ENCODE measurements around the gene STX7.
"Not testable (repeated sequence)": the region's sequence is repeated elsewhere in the genome, so short reads cannot be mapped to it uniquely, and the experiment has no call there.

The STX7 gene

GRCh38 chr6:132512638-132513632 lies at the start of gene STX7:
STX7 (minus strand) TSS chr6:132513116; CDS start chr6:132503530, 9,586 bp downstream.
- Histone ChIP-seq H3K27ac (ENCODE audit: low read depth, low read length) (peak within 1 kb of the TSS; percentile 54), H3K4me1 (ENCODE audit: insufficient read depth, low read length) (peaks cover 13% of the 10 kb centered on the region), H3K36me3 (ENCODE audit: insufficient read depth, low read length) (no peaks in the 10 kb centered on the region), H3K9me3 (ENCODE audit: low read length) (no peaks in the 10 kb centered on the region), H3K4me3 (ENCODE audit: low read depth in 1 of 2, low read length in 2 of 2) (peak within 1 kb of the TSS; percentile 30 to 97), H3K9ac (ENCODE audit: low read length) (peak within 1 kb of the TSS; percentile 46), H3K27me3 (ENCODE audit: control insufficient read depth in 1 of 2, insufficient read depth in 2 of 2, low read length in 2 of 2) (no peaks in the 10 kb centered on the region)

GRCh38 chr6:132560087-132560486 lies 47.2 kb upstream of the STX7 start:
- not testable (repeated sequence) for H3K4me1 ChIP-seq (ENCODE audit: insufficient read depth, low read length); H3K9me3 ChIP-seq (ENCODE audit: low read length); H3K9ac ChIP-seq (ENCODE audit: low read length)

DNA sequence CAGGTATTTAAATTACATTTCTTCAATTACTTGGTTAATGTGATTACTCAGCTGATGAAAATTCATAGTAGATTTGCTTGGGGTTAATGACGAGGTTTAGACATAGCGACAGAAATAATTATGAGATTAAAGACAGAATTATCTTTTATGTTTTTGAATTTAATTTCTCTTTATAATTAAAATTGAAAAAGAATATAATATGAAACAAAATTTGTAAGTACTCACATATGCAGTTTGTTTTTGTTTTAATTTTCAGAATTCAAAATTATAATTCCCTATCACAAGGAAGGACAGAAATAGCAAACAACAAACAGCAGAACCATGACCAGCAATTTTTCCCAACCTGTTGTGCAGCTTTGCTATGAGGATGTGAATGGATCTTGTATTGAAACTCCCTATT lies 39.5 kb upstream of the STX7 start, which contains the start of gene TAAR8:
Gene TAAR8, plus strand, starts transcription at position 301 of the 400 bp plus-strand sequence. Its CDS starts 21 bp downstream, at position 322.
- no peaks in the 10 kb centered on the region for H3K36me3 ChIP-seq (ENCODE audit: insufficient read depth, low read length)

More at GRCh38 chr6:132560087-132560486, 47.2 kb upstream of the STX7 start:
- H3K36me3 ChIP-seq (ENCODE audit: insufficient read depth, low read length); H3K27me3 ChIP-seq (ENCODE audit: control insufficient read depth in 1 of 2, insufficient read depth in 2 of 2, low read length in 2 of 2); H3K4me3 ChIP-seq (ENCODE audit: low read depth in 1 of 2, low read length in 2 of 2); H3K27ac ChIP-seq (ENCODE audit: low read depth, low read length): not testable (repeated sequence)

DNA sequence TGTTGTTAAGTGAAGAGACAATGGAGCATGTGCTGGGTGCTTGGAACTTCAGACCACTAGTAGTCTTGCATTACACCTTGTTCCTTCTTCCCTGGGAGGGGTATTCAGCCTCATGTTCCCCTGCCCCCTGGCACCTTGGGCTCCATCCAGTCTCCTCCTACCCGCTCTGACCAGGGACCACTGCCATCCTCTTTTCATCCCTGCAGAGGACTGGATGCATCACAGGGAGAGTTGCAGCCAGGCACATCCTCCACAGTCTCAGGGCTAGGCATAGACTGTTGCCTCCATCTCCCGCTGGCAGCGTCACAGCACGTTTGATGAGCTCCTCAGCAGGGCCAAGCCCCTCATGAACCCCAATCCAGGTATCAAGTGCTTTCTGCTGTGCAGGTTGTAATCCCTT lies 38.3 kb upstream of the STX7 start:
- Histone ChIP-seq H3K4me3 (ENCODE audit: low read depth in 1 of 2, low read length in 2 of 2) (no peak overlapping the region), H3K27me3 (ENCODE audit: control insufficient read depth in 1 of 2, insufficient read depth in 2 of 2, low read length in 2 of 2) (no peaks in the 10 kb centered on the region), H3K27ac (ENCODE audit: low read depth, low read length) (no peak overlapping the region), H3K4me1 (ENCODE audit: insufficient read depth, low read length) (no peaks in the 10 kb centered on the region), H3K9ac (ENCODE audit: low read length) (no peak overlapping the region), H3K36me3 (ENCODE audit: insufficient read depth, low read length) (no peaks in the 10 kb centered on the region), H3K9me3 (ENCODE audit: low read length) (no peaks in the 10 kb centered on the region)

More for the DNA sequence above, 39.5 kb upstream of the STX7 start, which contains the start of gene TAAR8:
- Histone ChIP-seq H3K9ac (ENCODE audit: low read length) (no peak within 1 kb of the TSS), H3K27ac (ENCODE audit: low read depth, low read length) (no peak within 1 kb of the TSS), H3K9me3 (ENCODE audit: low read length) (no peaks in the 10 kb centered on the region), H3K27me3 (ENCODE audit: control insufficient read depth in 1 of 2, insufficient read depth in 2 of 2, low read length in 2 of 2) (no peaks in the 10 kb centered on the region), H3K4me1 (ENCODE audit: insufficient read depth, low read length) (no peaks in the 10 kb centered on the region), H3K4me3 (ENCODE audit: low read depth in 1 of 2, low read length in 2 of 2) (no peak within 1 kb of the TSS)

DNA sequence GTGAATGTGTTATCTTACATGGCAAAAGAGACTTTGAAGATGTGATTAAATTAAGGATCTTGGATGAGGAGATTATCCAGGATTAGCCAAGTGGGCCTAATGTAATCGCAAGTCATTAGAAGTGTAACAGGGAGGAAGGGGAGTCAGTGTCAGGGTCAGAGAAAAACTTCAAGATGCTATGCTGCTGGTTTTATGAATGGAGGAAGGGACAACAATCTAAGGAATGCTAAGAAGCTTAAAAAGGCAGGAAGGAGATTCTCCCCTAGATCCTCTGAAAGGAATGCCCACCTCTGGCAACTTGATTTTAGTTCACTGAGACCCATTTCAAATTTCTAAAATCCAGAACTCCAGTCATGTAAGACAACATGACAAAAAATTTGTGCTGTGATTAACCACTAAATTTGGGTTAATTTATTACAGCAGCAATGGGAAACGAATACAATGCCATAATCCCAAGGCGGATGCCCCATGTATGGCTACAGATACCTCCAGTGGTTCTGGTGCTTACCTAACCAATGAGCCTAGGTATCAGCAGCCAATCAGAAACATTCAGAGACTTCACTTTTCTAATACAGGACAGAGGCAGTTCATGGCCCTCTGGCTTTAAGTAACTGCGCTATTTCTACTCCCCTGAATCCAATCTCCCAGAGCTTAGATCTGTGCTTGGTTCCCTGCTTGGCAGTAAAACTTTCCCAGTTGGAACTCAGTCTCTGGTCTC lies 36.0 kb upstream of the STX7 start:
- H3K36me3 ChIP-seq (ENCODE audit: insufficient read depth, low read length): no peaks in the 10 kb centered on the region
- no peaks in the 10 kb centered on the region for H3K27me3 ChIP-seq (ENCODE audit: control insufficient read depth in 1 of 2, insufficient read depth in 2 of 2, low read length in 2 of 2)
- no peak overlapping the region for H3K4me3 ChIP-seq (ENCODE audit: low read depth in 1 of 2, low read length in 2 of 2)
- H3K9me3 ChIP-seq (ENCODE audit: low read length): no peaks in the 10 kb centered on the region
- H3K27ac ChIP-seq (ENCODE audit: low read depth, low read length): no peak overlapping the region
- H3K4me1 ChIP-seq (ENCODE audit: insufficient read depth, low read length): no peaks in the 10 kb centered on the region
- no peak overlapping the region for H3K9ac ChIP-seq (ENCODE audit: low read length)

DNA sequence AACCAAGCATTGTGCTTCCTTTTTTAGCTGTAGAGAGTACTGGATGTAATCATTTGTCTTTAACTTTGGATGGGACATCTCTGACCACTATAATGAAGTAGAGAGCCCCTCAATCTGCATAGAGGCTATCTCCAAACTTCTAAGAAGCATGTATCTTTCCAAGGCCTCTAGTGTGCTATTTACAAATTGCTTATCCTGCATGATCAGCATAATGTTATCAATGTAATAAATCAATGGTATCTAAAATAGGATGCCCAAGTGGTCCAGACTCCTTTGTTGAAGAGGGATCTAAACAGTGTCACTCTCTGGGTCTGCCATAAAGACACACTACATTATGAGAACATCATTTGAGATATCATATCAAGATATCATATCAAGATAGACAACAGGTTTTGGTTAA lies 31.9 kb upstream of the STX7 start:
- no peak overlapping the region for H3K9ac ChIP-seq (ENCODE audit: low read length)
- H3K36me3 ChIP-seq (ENCODE audit: insufficient read depth, low read length): no peaks in the 10 kb centered on the region
- H3K4me1 ChIP-seq (ENCODE audit: insufficient read depth, low read length): no peaks in the 10 kb centered on the region
- H3K4me3 ChIP-seq (ENCODE audit: low read depth in 1 of 2, low read length in 2 of 2): no peak overlapping the region
- H3K9me3 ChIP-seq (ENCODE audit: low read length): no peaks in the 10 kb centered on the region
- H3K27ac ChIP-seq (ENCODE audit: low read depth, low read length): no peak overlapping the region
- H3K27me3 ChIP-seq (ENCODE audit: control insufficient read depth in 1 of 2, insufficient read depth in 2 of 2, low read length in 2 of 2): no peaks in the 10 kb centered on the region

- Histone ChIP-seq H3K9ac (ENCODE audit: low read length) (no peak within 1 kb of the TSS), H3K36me3 (ENCODE audit: insufficient read depth, low read length) (no peaks in the 10 kb centered on the region), H3K27me3 (ENCODE audit: control insufficient read depth in 1 of 2, insufficient read depth in 2 of 2, low read length in 2 of 2) (no peaks in the 10 kb centered on the region), H3K4me3 (ENCODE audit: low read depth in 1 of 2, low read length in 2 of 2) (no peak within 1 kb of the TSS), H3K9me3 (ENCODE audit: low read length) (no peaks in the 10 kb centered on the region), H3K27ac (ENCODE audit: low read depth, low read length) (no peak within 1 kb of the TSS), H3K4me1 (ENCODE audit: insufficient read depth, low read length) (peaks cover 7% of the 10 kb centered on the region)
Measured at GRCh38 chr6:132537977-132538376, 25.1 kb upstream of the STX7 start, which contains the start of gene TAAR9. TAAR9 (plus strand) TSS chr6:132538277; CDS start chr6:132538290, 13 bp downstream.

- Histone ChIP-seq H3K27ac (ENCODE audit: low read depth, low read length) (no peak overlapping the region), H3K36me3 (ENCODE audit: insufficient read depth, low read length) (no peaks in the 10 kb centered on the region), H3K4me3 (ENCODE audit: low read depth in 1 of 2, low read length in 2 of 2) (no peak overlapping the region), H3K27me3 (ENCODE audit: control insufficient read depth in 1 of 2, insufficient read depth in 2 of 2, low read length in 2 of 2) (no peaks in the 10 kb centered on the region), H3K4me1 (ENCODE audit: insufficient read depth, low read length) (peaks cover 7% of the 10 kb centered on the region), H3K9ac (ENCODE audit: low read length) (no peak overlapping the region), H3K9me3 (ENCODE audit: low read length) (no peaks in the 10 kb centered on the region)
Measured at GRCh38 chr6:132537145-132537544, 24.2 kb upstream of the STX7 start.

DNA sequence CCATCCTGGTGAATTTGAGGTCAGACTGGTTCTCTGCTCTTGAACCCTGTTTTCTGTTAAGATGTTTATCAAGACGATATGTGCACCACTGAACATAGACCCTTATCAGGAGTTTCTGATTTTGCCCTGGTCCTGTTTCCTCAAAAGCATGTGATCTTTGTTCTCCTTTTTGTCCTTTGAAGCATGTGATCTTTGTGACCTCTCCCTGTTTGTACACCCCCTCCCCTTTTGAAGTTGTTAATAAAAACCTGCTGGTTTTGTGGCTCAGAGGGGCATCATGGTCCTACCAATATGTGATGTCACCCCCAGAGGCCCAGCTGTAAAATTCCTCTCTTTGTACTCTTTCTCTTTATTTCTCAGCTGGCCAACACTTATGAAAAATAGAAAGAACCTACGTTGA lies 21.6 kb upstream of the STX7 start:
- H3K4me1 ChIP-seq (ENCODE audit: insufficient read depth, low read length); H3K27ac ChIP-seq (ENCODE audit: low read depth, low read length); H3K9me3 ChIP-seq (ENCODE audit: low read length); H3K36me3 ChIP-seq (ENCODE audit: insufficient read depth, low read length); H3K4me3 ChIP-seq (ENCODE audit: low read depth in 1 of 2, low read length in 2 of 2); H3K9ac ChIP-seq (ENCODE audit: low read length); H3K27me3 ChIP-seq (ENCODE audit: control insufficient read depth in 1 of 2, insufficient read depth in 2 of 2, low read length in 2 of 2): not testable (repeated sequence)

- Histone ChIP-seq H3K36me3 (ENCODE audit: insufficient read depth, low read length) (no peaks in the 10 kb centered on the region), H3K27me3 (ENCODE audit: control insufficient read depth in 1 of 2, insufficient read depth in 2 of 2, low read length in 2 of 2) (no peaks in the 10 kb centered on the region), H3K4me1 (ENCODE audit: insufficient read depth, low read length) (no peaks in the 10 kb centered on the region), H3K4me3 (ENCODE audit: low read depth in 1 of 2, low read length in 2 of 2) (no peak overlapping the region), H3K9me3 (ENCODE audit: low read length) (no peaks in the 10 kb centered on the region), H3K9ac (ENCODE audit: low read length) (no peak overlapping the region), H3K27ac (ENCODE audit: low read depth, low read length) (no peak overlapping the region)
Measured at GRCh38 chr6:132530293-132530974, 17.5 kb upstream of the STX7 start.

- no peak overlapping the region for H3K4me3 ChIP-seq (ENCODE audit: low read depth in 1 of 2, low read length in 2 of 2)
- no peaks in the 10 kb centered on the region for H3K4me1 ChIP-seq (ENCODE audit: insufficient read depth, low read length)
- no peaks in the 10 kb centered on the region for H3K9me3 ChIP-seq (ENCODE audit: low read length)
- no peaks in the 10 kb centered on the region for H3K27me3 ChIP-seq (ENCODE audit: control insufficient read depth in 1 of 2, insufficient read depth in 2 of 2, low read length in 2 of 2)
- H3K36me3 ChIP-seq (ENCODE audit: insufficient read depth, low read length): no peaks in the 10 kb centered on the region
- H3K27ac ChIP-seq (ENCODE audit: low read depth, low read length): no peak overlapping the region
- H3K9ac ChIP-seq (ENCODE audit: low read length): no peak overlapping the region
Measured at GRCh38 chr6:132527791-132528190, 14.9 kb upstream of the STX7 start.
